Activated CD4-positive, alpha-beta T cell treated with anti-CD3 and anti-CD28 coated beads, Interleukin-2, amount 10 ng/mL, durations not matched to agents 24 days and 14 days (primary cell): Measurements from ENCODE around the gene DYNC1LI1. TPM values are rescaled to one million over a fixed set of nuclear protein-coding genes. Genes with fewer than 3 reads are reported as not detected.

Experiments
- DNase-seq: peaks from one replicate; pipeline ENCODE4 v3.0.0; 2022
- H3K27ac Mint-ChIP-seq: one replicate; pipeline ENCODE4 v1.8.0; 2022; ENCODE audit warnings: mild to moderate bottlenecking, mixed read lengths
- H3K27me3 Mint-ChIP-seq: one replicate; pipeline ENCODE4 v1.8.0; 2022; ENCODE audit warnings: mixed read lengths
- H3K36me3 Mint-ChIP-seq: one replicate; pipeline ENCODE4 v1.8.0; 2022; ENCODE audit warnings: low read depth, mild to moderate bottlenecking, mixed read lengths
- H3K4me1 Mint-ChIP-seq: one replicate; pipeline ENCODE4 v1.8.0; 2021; ENCODE audit warnings: mixed read lengths
- H3K4me3 Mint-ChIP-seq: one replicate; pipeline ENCODE4 v1.8.0; 2022; ENCODE audit warnings: mild to moderate bottlenecking, moderate library complexity, mixed read lengths
- H3K9me3 Mint-ChIP-seq: one replicate; pipeline ENCODE4 v1.8.0; 2021; ENCODE audit warnings: mixed read lengths
- intact Hi-C: fragments of 100-400 bp; cut with micrococcal nuclease; formaldehyde crosslinking; loops from one replicate; pipeline ENCODE4 v1.15.1; 2023
- total RNA-seq: library from RNA; stranded (reverse); gene quantifications from 2 replicates; pipeline ENCODE4 v1.2.3, GENCODE V29; 2022

DYNC1LI1 gene
- total RNA-seq, 1 donor from 2014 or later: 35.4 TPM

DNA sequence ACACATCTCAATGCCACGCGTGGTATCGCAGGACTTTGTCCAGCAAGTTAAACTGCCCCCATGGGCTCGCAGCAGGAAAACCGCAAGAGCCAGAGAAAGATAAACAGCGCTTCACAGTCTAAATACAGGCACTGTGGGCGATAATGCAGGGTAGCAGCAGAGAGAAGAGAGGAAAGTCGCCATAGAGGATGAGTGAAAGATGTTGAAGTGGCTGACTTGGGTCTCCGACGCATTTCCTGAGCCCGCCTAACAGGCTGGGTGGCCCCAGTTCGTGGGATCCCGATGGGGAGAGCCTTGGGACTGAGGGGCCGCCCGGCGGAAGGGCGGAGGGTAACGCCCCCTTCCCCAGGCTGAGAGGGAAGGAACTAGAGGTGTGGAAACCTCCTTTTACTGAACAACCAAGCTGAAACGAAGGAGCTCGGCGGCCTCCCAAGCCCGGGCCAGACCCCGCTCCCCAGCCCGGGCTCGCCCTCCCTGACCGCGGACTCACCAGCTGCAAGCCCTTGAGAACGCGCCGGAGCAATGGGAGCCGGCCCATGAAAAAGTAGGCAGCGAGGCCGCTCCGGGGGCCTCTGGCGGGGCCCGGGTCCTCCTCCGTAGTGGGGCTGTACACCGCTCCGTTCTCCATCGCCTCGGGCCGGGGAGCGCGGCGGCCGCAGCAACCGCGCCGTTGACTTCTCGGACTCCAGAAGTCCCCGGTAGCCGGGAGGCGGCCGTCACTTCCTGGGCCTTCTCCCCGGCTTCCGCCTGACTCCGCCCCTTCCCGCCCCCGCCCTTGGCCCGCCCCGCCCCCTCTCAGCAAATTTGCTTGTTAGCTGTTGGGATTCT is 68.3 kb downstream of the DYNC1LI1 start, which contains the start of gene CMTM6:
TSS of gene CMTM6 (minus strand) at position 735 of the 828 bp plus-strand sequence. CDS start at position 628, 107 bp downstream.
- Mint-ChIP-seq H3K27ac (peak within 1 kb of the TSS; percentile 86), H3K9me3 (no peaks in the 10 kb centered on the region), H3K4me1 (peaks cover 28% of the 10 kb centered on the region), H3K4me3 (peak within 1 kb of the TSS; percentile 90), H3K27me3 (peaks cover 2% of the 10 kb centered on the region), H3K36me3 (peaks cover 7% of the 10 kb centered on the region)
- peak; percentile 92 for DNase-seq
- intact Hi-C loops: loop anchor here (1.0 to 5.0 kb wide), 5 partner anchors 9 to 595 kb away; partner anchors contain the start of genes CNOT10, DYNC1LI1, GLB1 and TMPPE

- Mint-ChIP-seq H3K4me3 (peak overlapping the region; percentile 90), H3K36me3 (peaks cover 9% of the 10 kb centered on the region), H3K27ac (peak overlapping the region; percentile 86), H3K4me1 (peaks cover 30% of the 10 kb centered on the region), H3K9me3 (no peaks in the 10 kb centered on the region), H3K27me3 (peaks cover 2% of the 10 kb centered on the region)
- intact Hi-C loops: loop anchor here (1.0 to 5.0 kb wide), 5 partner anchors 8 to 596 kb away; partner anchors contain the start of genes CNOT10, DYNC1LI1, GLB1 and TMPPE
- no peak for DNase-seq
Measured at GRCh38 chr3:32501783-32502117, 68.9 kb downstream of the DYNC1LI1 start.

DNA sequence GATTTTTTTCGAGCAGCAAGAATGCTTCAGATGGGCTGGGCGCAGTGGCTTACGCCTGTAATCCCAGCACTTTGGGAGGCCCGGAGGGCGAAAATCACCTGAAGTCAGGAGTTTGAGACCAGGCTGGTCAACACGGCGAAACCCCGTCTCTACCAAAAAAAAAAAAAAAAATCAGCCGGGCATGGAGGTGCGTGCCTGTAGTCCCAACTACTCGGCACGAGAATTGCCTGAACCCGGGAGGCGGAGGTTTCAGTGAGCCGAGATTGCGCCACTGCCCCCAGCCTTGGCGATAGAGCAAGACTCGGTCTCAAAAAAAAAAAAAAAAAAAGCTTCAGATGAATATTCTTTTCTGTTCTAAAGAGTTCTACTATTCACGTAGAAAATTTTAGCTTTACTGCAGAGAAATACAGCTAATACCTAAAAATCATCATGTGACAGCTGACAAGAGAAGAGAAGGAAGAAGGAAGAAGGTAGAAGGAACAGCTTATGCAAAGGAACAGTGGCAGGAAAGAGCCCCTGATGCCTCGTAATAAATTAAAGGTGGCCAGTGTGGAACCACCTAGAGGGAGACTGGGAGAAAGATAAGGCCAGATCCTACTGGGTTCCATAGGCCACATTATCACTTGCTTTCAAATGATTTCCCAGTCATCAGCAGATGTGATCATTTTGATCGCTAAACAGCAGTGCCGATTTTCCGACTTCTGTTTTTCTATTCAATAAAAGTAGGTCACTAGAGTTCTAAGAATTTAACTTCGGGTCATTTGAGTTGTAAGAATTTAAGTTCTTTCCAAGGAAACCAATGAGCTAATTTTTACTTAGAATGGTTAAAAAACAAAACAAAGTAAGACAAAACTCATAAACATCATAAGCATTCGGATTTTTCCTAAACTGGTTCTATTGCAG is 69.5 kb downstream of the DYNC1LI1 start:
- peaks cover 2% of the 10 kb centered on the region for H3K27me3 Mint-ChIP-seq
- H3K9me3 Mint-ChIP-seq: no peaks in the 10 kb centered on the region
- peaks cover 15% of the 10 kb centered on the region for H3K36me3 Mint-ChIP-seq
- no peak for DNase-seq
- H3K4me3 Mint-ChIP-seq: peak overlapping the region; percentile 90
- H3K27ac Mint-ChIP-seq: peak overlapping the region; percentile 38
- intact Hi-C loops: loop anchor here (5.0 kb wide), 1 partner anchor 596 kb away; the partner anchor contains the start of genes GLB1 and TMPPE
- H3K4me1 Mint-ChIP-seq: peaks cover 36% of the 10 kb centered on the region

GRCh38 chr3:32500231-32500630 is 70.4 kb downstream of the DYNC1LI1 start:
- no peaks in the 10 kb centered on the region for H3K27me3 Mint-ChIP-seq
- no peak for DNase-seq
- no peak overlapping the region for H3K27ac Mint-ChIP-seq
- intact Hi-C loops: loop anchor here (5.0 kb wide), 1 partner anchor 597 kb away; the partner anchor contains the start of genes GLB1 and TMPPE
- no peaks in the 10 kb centered on the region for H3K9me3 Mint-ChIP-seq
- H3K4me3 Mint-ChIP-seq: peak overlapping the region; percentile 90
- H3K4me1 Mint-ChIP-seq: peaks cover 41% of the 10 kb centered on the region
- H3K36me3 Mint-ChIP-seq: peaks cover 20% of the 10 kb centered on the region

DNA sequence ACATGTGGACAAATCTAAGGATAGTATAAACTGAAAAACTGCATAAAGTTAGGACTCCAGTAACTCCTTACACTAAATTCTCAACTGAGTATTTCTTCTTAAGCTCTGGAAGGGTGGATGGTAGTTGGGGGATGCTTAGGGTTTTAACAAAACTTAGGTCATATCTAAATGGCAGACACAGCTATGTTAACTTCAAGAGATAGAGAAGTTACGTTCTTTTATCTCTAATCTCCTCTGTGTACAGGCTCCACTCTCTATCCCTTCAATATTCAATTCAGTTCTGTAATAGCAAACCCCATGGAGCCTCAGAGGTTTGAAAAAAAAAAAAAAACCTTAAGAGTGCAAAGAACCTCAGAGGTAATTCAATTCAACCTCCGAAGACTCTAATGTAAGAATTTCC is 71.1 kb downstream of the DYNC1LI1 start:
- intact Hi-C loops: no loop called here
- DNase-seq: no peak
- no peaks in the 10 kb centered on the region for H3K9me3 Mint-ChIP-seq
- H3K36me3 Mint-ChIP-seq: peaks cover 20% of the 10 kb centered on the region
- H3K27me3 Mint-ChIP-seq: no peaks in the 10 kb centered on the region
- H3K27ac Mint-ChIP-seq: no peak overlapping the region
- peaks cover 41% of the 10 kb centered on the region for H3K4me1 Mint-ChIP-seq
- no peak overlapping the region for H3K4me3 Mint-ChIP-seq

DNA sequence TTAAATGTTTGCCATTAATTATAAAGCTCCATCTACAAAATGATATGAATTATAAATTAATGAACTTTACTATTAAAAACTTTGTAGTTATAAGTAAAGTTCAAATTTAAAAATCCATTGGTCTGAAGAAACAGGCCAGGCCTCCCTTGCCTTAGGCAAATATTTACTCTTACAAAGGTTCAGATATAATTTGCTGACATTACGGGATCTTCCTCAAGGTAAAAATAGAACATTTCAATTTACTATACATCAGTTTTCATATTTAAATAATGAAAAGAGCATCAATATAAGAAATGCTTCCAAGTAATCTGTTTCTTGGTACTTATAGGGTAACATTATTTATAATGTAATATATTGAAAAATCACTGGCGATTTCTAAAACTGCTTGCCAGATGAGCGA is 71.7 kb downstream of the DYNC1LI1 start:
- Mint-ChIP-seq H3K4me3 (no peak overlapping the region), H3K9me3 (no peaks in the 10 kb centered on the region), H3K27ac (no peak overlapping the region), H3K4me1 (peaks cover 39% of the 10 kb centered on the region), H3K36me3 (peaks cover 20% of the 10 kb centered on the region), H3K27me3 (no peaks in the 10 kb centered on the region)
- DNase-seq: no peak
- intact Hi-C loops: no loop called here

DNA sequence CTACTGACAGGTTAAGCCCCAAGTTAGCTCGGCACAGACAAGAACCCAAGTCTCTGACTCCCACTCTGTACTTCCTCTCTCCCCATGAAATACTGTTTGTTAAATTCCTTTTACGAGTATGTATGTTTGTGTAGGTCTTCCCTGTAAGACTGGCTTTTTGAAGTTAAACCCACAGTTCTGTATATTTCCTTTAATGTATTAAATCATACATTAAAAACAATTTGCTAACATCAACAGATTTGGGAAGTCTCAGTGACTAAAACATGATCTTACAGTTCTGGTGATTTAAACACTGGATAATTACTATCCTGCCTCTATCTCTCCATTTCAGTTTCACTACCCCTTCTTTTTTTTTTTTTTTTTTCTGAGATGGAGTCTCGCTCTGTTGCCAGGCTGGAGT is 72.4 kb downstream of the DYNC1LI1 start:
- Mint-ChIP-seq H3K9me3 (no peaks in the 10 kb centered on the region), H3K27me3 (no peaks in the 10 kb centered on the region), H3K36me3 (peaks cover 20% of the 10 kb centered on the region), H3K4me3 (peak overlapping the region; percentile 13), H3K4me1 (peaks cover 36% of the 10 kb centered on the region), H3K27ac (peak overlapping the region; percentile 5)
- DNase-seq: no peak
- intact Hi-C loops: no loop called here

DNA sequence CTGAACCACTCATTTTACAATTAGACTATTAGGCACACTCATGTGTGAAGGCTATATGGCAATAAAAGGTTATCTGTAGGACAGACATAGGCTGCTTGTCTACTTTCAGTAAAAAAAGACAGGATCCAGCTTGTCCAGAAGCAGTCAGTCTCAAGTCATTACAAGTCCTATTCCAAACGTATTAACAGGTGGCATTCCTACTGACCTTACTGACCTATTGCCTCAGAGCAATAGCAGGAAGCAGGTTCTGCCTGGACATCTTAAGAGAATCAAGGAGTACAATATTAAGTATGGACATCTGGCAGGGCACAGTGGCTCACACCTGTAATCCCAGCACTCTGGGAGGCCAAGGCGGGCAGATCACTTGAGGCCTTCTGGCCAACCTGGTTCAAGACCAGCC is 75.0 kb downstream of the DYNC1LI1 start:
- intact Hi-C loops: no loop called here
- Mint-ChIP-seq H3K4me3 (no peak overlapping the region), H3K27ac (peak overlapping the region; percentile 23), H3K9me3 (no peaks in the 10 kb centered on the region), H3K27me3 (no peaks in the 10 kb centered on the region), H3K36me3 (peaks cover 20% of the 10 kb centered on the region), H3K4me1 (peaks cover 26% of the 10 kb centered on the region)
- DNase-seq: no peak

DNA sequence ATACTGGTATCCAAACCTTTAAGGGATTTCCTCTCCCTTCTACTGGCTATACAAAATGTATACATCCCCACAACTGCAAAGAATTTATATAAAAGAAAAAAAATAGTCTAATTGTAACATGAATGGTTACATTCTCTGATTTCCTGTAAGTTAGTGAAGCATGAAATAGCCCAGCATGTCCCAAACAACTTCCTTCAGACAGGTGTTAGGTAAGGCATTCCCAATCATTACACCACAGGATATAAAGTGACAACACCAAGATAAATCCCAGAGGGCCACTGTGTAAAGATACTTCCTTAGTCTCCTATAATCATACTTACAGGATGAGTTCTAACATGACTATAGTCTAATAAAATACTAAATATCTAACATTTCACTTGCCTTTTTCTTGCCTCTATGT is 75.6 kb downstream of the DYNC1LI1 start:
- peaks cover 21% of the 10 kb centered on the region for H3K4me1 Mint-ChIP-seq
- intact Hi-C loops: no loop called here
- H3K4me3 Mint-ChIP-seq: no peak overlapping the region
- H3K36me3 Mint-ChIP-seq: peaks cover 20% of the 10 kb centered on the region
- no peak for DNase-seq
- H3K9me3 Mint-ChIP-seq: no peaks in the 10 kb centered on the region
- H3K27ac Mint-ChIP-seq: no peak overlapping the region
- H3K27me3 Mint-ChIP-seq: no peaks in the 10 kb centered on the region

GRCh38 chr3:32493437-32494414 is 76.9 kb downstream of the DYNC1LI1 start:
- Mint-ChIP-seq H3K4me3 (no peak overlapping the region), H3K27me3 (no peaks in the 10 kb centered on the region), H3K9me3 (no peaks in the 10 kb centered on the region), H3K36me3 (peaks cover 19% of the 10 kb centered on the region), H3K27ac (no peak overlapping the region), H3K4me1 (peaks cover 15% of the 10 kb centered on the region)
- intact Hi-C loops: loop anchor here (1.0 kb wide), 1 partner anchor 9 kb away; the partner anchor contains the start of gene CMTM6
- no peak for DNase-seq

DNA sequence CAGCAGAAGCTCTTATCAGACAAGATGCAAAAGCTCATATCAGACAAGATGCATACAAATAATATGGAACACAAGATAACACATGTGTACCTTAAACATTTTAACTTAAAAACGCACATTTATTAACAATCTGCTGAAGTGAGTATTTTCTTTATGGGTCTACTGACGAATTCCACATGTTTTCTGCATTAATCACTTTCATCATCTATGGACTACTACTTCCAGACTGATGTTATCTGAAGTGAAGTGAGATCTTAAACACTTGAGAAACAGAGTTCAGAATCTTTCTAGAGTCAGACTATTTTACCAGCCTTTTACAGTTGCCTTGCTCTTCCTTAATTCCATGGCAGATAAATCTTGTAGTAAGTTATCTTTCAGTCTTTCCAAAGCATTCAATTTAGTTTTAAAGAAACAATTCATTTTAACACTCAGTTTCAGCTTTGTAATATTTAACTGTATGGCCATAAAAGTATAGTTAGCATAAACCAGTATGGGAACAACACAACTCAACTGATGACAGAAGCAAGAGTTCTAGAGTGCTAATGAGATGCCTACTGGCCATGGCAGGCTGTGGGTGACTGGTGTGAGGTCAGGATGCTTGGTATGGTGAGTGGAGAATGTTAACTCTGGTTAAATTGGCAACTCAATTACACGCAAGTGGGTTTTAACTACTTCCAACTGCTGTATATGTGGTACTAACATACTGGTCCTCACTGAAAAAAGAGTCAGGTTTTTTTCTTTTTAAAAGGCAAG is 77.8 kb downstream of the DYNC1LI1 start:
- intact Hi-C loops: loop anchor here (1.0 kb wide), 1 partner anchor 9 kb away; the partner anchor contains the start of gene CMTM6
- Mint-ChIP-seq H3K4me3 (no peak overlapping the region), H3K36me3 (peaks cover 23% of the 10 kb centered on the region), H3K27me3 (no peaks in the 10 kb centered on the region), H3K9me3 (no peaks in the 10 kb centered on the region), H3K27ac (no peak overlapping the region), H3K4me1 (peaks cover 13% of the 10 kb centered on the region)
- no peak for DNase-seq

GRCh38 chr3:32488474-32489008 is 82.1 kb downstream of the DYNC1LI1 start:
- intact Hi-C loops: no loop called here
- peak overlapping the region; percentile 7 for H3K27ac Mint-ChIP-seq

More at GRCh38 chr3:32488474-32489008, 82.1 kb downstream of the DYNC1LI1 start:
- DNase-seq: no peak
- peaks cover 36% of the 10 kb centered on the region for H3K36me3 Mint-ChIP-seq
- H3K27me3 Mint-ChIP-seq: no peaks in the 10 kb centered on the region
- no peak overlapping the region for H3K4me3 Mint-ChIP-seq
- H3K9me3 Mint-ChIP-seq: no peaks in the 10 kb centered on the region
- H3K4me1 Mint-ChIP-seq: peaks cover 6% of the 10 kb centered on the region
